Muscle layer of duodenum (tissue), 2 donors: Measurements from ENCODE around the gene NDST1.

Source experiments
- H3K27ac ChIP-seq: one replicate; pipeline ENCODE4 v1.7.0; 2013; ENCODE audit warnings: mild to moderate bottlenecking, low read length
- H3K27me3 ChIP-seq: one replicate; pipeline ENCODE4 v1.7.0; 2013; ENCODE audit warnings: low read depth, mild to moderate bottlenecking, control low read depth, low read length
- H3K36me3 ChIP-seq, 2 donors: one replicate each; pipeline ENCODE4 v1.7.0; 2013; ENCODE audit warnings: low read length in 2 of 2, control low read depth in 1 of 2, mild to moderate bottlenecking in 1 of 2; ENCODE audit not compliant: insufficient read depth in 2 of 2, control insufficient read depth in 1 of 2
- H3K4me1 ChIP-seq, 2 donors: one replicate each; pipeline ENCODE4 v1.7.0; 2013; ENCODE audit warnings: low read length in 2 of 2, mild to moderate bottlenecking in 2 of 2, control low read depth in 1 of 2, moderate library complexity in 1 of 2; ENCODE audit not compliant: insufficient read depth in 2 of 2, control insufficient read depth in 1 of 2
- H3K4me3 ChIP-seq, 2 donors: one replicate each; pipeline ENCODE4 v1.7.0; 2013; ENCODE audit warnings: low read length in 2 of 2, low read depth in 1 of 2, mild to moderate bottlenecking in 1 of 2
- H3K9me3 ChIP-seq, 2 donors: one replicate each; pipeline ENCODE4 v1.7.0; 2013; ENCODE audit warnings: low read length in 2 of 2, control low read depth in 1 of 2, mild to moderate bottlenecking in 1 of 2; ENCODE audit not compliant: control insufficient read depth in 1 of 2
- donor health status: healthy.

NDST1 gene

DNA sequence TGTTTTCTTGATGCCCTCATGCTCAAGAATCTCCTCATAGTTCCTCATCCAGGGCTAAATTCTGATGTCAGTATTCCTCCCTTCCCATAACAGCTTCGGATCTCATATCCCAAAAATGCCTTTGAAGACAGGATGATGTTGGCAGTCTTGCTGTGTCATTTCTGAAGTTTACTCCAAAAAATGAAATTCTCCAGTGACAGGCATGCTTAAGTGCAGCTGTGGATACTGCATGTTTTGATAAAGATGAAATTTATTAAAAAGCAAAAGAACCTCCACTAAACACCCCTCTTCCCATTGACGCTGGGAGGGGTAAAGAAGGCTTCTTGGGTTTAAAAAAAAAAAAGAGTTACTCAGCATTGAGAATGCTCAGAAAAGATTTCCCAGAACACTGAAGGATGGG is 43.1 kb downstream of the NDST1 start:
- no peaks in the 10 kb centered on the region for H3K27me3 ChIP-seq
- H3K9me3 ChIP-seq, result no peaks in the 10 kb centered on the region
- H3K27ac ChIP-seq, result no peak overlapping the region
- peaks cover 54 to 88% of the 10 kb centered on the region in 2 donors for H3K36me3 ChIP-seq
- H3K4me3 ChIP-seq, result no peak overlapping the region
- no peaks in the 10 kb centered on the region for H3K4me1 ChIP-seq

DNA sequence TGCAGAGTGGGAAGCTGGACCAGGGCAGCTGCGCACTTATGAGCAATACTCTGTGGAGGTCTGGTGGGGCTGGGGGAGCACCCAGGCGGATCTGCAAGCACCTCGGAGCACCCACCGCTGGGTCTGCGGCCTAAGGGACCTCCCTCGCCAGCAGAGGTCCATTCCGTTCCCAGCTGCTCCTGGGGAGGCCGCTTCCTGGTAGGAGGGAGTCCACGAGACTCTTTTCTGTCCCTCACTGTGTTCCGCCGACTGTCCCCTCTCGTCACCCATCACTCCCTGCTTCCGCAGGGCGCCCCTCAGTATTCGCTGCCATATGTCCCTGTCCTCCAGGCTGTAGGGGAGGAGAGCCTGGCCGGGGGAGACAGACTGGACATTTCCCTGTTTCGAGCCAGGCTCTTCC is 45.5 kb downstream of the NDST1 start:
- no peak overlapping the region for H3K4me3 ChIP-seq
- H3K27me3 ChIP-seq, result no peaks in the 10 kb centered on the region
- H3K9me3 ChIP-seq, result no peaks in the 10 kb centered on the region
- H3K27ac ChIP-seq, result no peak overlapping the region
- H3K36me3 ChIP-seq, result peaks cover 40 to 75% of the 10 kb centered on the region in 2 donors
- no peaks in the 10 kb centered on the region for H3K4me1 ChIP-seq

DNA sequence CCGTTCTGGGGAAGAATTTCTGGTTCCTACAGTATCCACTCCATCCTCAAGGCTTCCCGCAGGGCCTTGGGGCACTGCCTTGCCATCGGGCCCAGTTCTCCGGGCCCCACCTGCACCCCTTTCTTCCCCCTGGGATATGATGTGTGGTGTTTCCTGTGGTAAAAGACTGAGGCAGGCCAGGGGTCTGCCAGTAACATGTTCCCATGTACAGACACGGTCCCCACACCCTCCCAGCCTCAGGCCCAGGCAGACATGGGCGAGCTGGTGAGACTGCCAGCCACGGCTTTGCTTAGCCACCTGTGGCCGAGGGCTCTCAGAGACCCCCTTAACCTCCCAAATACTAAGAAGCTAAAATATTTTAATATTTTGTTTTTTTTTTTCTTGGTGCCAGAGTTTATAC is 46.0 kb downstream of the NDST1 start:
- H3K9me3 ChIP-seq, result no peaks in the 10 kb centered on the region
- peaks cover 40 to 75% of the 10 kb centered on the region in 2 donors for H3K36me3 ChIP-seq
- H3K4me3 ChIP-seq, result no peak overlapping the region
- no peak overlapping the region for H3K27ac ChIP-seq
- no peaks in the 10 kb centered on the region for H3K4me1 ChIP-seq
- H3K27me3 ChIP-seq, result no peaks in the 10 kb centered on the region

DNA sequence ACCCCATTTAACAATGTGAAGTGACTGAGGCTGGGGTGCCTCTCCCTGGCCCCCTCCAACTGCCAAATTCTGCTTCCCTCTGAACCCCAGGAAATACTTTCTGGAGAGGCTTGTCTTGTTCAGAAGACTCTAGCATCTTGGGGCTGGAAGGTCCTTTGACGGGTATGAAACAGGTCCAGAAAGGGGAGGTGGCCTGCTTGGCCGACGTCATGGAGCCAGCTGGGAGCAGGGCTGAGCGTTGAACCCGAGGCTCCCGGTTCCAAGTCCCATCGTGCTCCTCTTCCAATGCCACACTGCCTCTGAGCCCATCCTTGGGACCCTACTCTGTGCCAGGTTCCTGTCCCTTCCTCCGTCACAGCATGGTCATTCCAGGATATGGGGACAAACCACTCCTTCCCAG is 46.9 kb downstream of the NDST1 start:
- H3K4me1 ChIP-seq, result no peaks in the 10 kb centered on the region
- no peaks in the 10 kb centered on the region for H3K9me3 ChIP-seq
- peaks cover 35 to 67% of the 10 kb centered on the region in 2 donors for H3K36me3 ChIP-seq
- no peaks in the 10 kb centered on the region for H3K27me3 ChIP-seq
- H3K27ac ChIP-seq, result no peak overlapping the region
- H3K4me3 ChIP-seq, result no peak overlapping the region

DNA sequence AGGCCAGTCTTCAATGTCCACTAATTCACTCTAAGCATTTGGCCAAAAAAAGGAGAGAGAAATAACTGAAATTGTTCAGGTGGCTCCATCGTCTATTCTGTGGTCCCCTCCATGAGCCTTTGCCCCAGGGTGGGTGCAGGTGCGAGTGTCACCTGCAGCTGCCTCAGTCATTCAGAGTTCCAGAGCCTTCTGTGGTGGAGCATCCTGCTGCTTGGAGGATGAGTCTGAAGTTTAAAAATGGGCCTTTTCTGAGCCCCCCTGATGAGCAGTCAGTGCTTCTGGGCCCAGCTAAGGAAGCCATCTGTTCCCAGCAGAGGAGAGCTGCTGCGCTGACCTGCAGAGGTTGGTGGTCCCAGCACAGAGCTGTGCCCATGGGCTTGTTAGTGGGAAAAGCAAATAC is 48.2 kb downstream of the NDST1 start:
- Histone ChIP-seq H3K36me3 (peaks cover 25 to 56% of the 10 kb centered on the region in 2 donors), H3K27me3 (no peaks in the 10 kb centered on the region), H3K27ac (no peak overlapping the region), H3K4me3 (no peak overlapping the region), H3K9me3 (no peaks in the 10 kb centered on the region), H3K4me1 (no peaks in the 10 kb centered on the region)

DNA sequence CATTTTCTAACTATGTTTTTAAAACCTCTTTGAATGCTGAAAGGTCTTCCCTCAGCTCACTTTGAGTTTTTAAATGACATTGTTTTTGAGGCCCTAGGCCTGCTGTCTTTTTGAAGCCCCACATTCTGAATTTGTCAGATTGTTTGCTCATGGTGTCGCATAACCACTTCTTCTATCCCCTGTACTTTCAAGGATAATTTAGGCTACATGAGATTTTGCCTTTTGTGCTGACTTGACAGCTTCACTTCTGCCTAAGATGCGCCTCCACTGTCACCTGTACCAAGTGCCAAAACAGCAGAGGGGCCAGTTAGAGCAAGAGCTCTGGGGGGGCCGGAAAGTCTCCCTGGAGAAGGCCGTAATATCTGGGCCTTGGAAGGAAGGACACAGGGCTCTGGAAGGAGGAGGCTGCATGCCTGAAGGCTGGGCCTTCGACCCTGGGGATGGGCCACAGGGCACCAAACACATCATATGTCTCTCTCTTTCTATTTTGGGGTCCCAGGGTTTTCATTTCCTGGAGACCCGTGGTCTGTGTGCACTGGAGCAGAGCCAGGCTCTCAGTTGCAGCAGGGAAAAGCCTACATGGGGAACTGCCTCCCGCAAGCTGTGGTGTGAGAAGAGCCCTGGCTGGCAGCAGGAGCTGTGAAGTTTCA is 49.1 kb downstream of the NDST1 start:
- Histone ChIP-seq H3K4me3 (no peak overlapping the region), H3K9me3 (no peaks in the 10 kb centered on the region), H3K36me3 (peaks cover 16 to 48% of the 10 kb centered on the region in 2 donors), H3K4me1 (no peaks in the 10 kb centered on the region), H3K27me3 (no peaks in the 10 kb centered on the region), H3K27ac (no peak overlapping the region)

DNA sequence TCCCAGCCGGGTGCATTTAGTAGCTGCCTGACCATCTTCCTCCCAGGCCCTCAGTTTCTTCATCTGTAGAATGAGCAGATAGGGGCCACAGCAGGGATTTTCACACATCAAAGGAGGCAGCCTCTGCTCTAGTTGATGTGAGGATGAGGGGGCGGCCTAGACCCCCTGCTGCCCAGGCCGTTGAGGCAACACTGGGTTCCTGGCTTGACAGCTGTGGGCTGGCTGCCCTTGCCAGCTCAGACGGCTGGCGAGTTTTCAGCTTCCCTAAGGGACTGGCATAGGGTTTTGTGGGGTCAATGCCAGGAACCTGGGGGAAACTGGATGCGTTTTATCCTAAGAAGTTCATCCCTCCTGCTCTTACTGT is 49.6 kb downstream of the NDST1 start:
- H3K4me3 ChIP-seq, result no peak overlapping the region
- no peaks in the 10 kb centered on the region for H3K4me1 ChIP-seq
- peaks cover 14 to 43% of the 10 kb centered on the region in 2 donors for H3K36me3 ChIP-seq
- H3K27ac ChIP-seq, result no peak overlapping the region
- no peaks in the 10 kb centered on the region for H3K9me3 ChIP-seq
- no peaks in the 10 kb centered on the region for H3K27me3 ChIP-seq

DNA sequence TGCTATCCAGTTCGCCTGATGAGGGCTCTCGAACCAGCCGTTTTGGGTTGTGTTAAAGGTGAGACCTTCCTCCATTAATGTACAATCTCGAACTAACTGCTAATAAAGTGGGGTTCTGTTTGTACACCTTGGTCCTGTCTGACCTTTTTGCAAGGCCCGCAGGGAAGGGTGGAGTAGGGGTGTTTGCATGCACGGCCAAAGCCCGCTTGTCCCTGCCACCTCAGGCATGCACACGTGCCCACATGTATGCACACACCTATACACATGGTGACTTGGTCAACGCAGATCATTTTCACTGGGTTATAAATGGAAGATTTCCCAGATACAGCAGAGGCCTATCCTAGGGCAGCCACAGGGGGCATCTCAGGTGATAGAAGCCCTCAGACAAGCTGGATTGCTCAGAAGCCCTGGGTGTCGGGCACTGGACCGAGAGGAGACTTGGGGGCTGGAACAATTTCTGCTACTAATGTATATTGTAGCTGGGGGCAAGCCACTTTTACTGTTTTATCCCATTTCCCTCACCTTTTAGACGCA is 50.2 kb downstream of the NDST1 start:
- peaks cover 12 to 36% of the 10 kb centered on the region in 2 donors for H3K36me3 ChIP-seq
- no peak overlapping the region for H3K4me3 ChIP-seq
- no peak overlapping the region for H3K27ac ChIP-seq
- no peaks in the 10 kb centered on the region for H3K4me1 ChIP-seq
- H3K9me3 ChIP-seq, result no peaks in the 10 kb centered on the region
- no peaks in the 10 kb centered on the region for H3K27me3 ChIP-seq

DNA sequence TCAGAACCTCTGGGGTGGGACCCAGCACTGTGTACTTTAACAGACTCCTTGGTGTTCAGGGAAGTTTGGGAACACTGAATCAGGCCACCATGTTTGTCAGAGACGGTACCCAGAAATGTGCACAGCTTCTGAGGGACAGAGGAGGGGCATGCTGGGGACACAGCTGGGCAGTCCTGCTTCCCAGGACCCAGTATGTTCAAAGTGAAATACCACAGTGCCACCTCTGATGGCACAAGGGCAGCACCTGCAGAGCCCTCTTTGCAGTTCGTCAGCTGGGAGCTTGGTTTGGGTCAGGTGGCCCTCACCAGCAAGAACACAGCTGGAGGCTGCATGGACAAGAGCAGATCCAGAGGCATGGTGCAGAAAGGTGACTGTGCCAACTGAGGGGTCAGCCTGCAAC is 51.2 kb downstream of the NDST1 start:
- no peaks in the 10 kb centered on the region for H3K27me3 ChIP-seq
- H3K36me3 ChIP-seq, result peaks cover 5 to 28% of the 10 kb centered on the region in 2 donors
- H3K27ac ChIP-seq, result no peak overlapping the region
- no peaks in the 10 kb centered on the region for H3K4me1 ChIP-seq
- no peak overlapping the region for H3K4me3 ChIP-seq
- no peaks in the 10 kb centered on the region for H3K9me3 ChIP-seq

DNA sequence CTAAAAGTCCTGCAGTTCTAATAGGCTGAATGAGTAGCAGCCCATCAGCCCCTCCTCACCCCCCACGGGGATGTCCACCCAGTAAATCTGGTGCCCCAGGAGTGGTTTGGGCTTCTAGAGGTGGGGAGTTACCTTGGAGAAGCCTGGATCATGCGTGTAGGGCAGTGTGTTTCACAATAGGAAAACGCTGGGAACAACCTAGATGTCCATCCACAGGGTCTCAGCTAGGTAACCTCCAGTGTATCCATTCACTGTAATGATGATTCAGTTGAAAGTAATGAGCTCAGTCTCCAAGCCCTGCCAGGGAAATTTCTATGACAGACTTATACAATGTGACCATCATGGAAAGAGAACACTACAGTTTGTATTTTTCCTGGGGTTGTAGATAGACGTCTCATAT is 51.8 kb downstream of the NDST1 start:
- no peaks in the 10 kb centered on the region for H3K27me3 ChIP-seq
- no peak overlapping the region for H3K27ac ChIP-seq
- no peaks in the 10 kb centered on the region for H3K9me3 ChIP-seq
- H3K4me1 ChIP-seq, result no peaks in the 10 kb centered on the region
- H3K36me3 ChIP-seq, result peaks cover 5 to 24% of the 10 kb centered on the region in 2 donors
- no peak overlapping the region for H3K4me3 ChIP-seq

DNA sequence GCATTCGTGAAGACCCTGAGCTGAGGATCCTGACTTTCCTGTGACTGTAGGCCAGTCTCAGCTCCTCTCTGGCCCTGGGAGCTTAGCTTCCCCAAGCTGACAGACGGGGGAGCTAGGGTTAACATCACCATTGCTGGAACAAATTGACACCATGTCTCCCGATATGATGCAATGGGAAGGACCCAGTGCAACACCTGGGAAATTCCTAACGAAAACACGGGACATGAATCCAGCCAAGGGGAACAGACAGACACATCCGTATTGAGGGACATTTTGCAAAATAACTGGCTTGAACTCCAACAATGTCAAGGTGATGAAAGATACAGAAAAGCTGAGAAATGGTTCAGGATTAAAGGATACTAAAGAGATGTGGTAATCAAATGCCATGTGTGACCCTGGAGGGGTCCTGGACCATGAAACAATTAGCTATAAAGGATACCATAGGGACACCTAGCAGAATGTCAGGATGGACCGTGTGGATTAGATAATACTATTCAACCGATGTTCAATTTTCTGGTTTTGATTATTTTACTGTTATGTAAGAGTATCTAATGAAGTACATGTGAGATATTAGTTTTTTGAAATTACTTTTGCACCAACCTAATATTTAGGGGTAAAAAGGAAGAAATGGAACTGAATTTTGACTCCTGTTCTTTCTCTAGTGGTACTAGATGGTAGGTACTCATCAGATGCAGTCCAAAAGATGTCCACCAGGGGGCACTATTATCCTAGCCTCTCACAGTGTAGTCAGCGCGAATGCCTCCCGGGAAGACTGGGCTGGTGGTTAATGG is 52.7 kb downstream of the NDST1 start:
- peaks cover 0 to 15% of the 10 kb centered on the region in 2 donors for H3K36me3 ChIP-seq
- no peaks in the 10 kb centered on the region for H3K27me3 ChIP-seq
- H3K9me3 ChIP-seq, result no peaks in the 10 kb centered on the region
- no peak overlapping the region for H3K4me3 ChIP-seq
- no peaks in the 10 kb centered on the region for H3K4me1 ChIP-seq
- no peak overlapping the region for H3K27ac ChIP-seq
